ENCODE data around the gene SRPK3. TPM values are rescaled to one million over a fixed set of nuclear protein-coding genes. Genes with fewer than 3 reads are reported as not detected.

SRPK3 gene
- total RNA-seq, 2 experiments from 2014 or later: not detected

DNA sequence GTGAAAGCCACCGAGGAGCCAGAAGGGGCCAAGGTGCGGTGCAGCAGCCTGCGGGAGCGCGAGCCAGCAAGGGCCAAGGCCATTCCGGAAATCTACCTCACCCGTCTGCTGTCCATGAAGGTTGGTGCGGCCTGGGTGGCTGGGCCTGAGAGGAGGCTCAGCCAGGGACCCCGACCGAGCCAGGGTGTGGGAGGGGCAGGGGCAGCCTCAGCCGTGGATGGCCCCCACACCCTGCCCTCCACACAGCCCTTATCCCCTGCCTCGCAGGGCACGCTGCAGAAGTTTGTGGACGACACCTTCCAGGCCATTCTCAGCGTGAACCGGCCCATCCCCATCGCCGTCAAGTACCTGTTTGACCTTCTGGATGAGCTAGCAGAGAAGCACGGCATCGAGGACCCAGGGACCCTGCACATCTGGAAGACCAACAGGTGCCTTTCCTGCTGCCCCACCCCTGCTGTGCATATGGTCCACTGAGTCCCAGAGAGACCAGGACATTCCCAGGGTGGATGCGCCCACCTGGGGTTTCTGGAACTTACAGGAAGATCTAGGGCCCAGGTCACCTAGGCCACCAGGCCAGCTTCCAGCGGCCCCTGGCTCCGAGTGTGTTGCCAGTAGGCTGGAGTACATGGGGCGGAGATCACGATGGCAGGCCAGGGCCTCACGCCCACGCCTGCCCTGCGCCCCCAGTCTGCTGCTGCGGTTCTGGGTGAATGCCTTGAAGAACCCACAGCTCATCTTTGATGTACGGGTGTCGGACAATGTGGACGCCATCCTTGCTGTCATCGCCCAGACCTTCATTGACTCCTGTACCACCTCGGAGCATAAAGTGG is 3.4 kb upstream of the SRPK3 start:
- CTCF ChIA-PET (ENCODE audit: unreplicated experiment): no interaction called here
- POLR2A ChIA-PET: no interaction called here
- no peak overlapping the region for H3K4me2 ChIP-seq (ENCODE audit: low read length)
- no peak for TF ChIP-seq EZH2phosphoT487 (IDR thresholded peaks at IDR 0.05; ENCODE audit: borderline replicate concordance, low read depth, low read length)
- TF ChIP-seq, protein P1, sequence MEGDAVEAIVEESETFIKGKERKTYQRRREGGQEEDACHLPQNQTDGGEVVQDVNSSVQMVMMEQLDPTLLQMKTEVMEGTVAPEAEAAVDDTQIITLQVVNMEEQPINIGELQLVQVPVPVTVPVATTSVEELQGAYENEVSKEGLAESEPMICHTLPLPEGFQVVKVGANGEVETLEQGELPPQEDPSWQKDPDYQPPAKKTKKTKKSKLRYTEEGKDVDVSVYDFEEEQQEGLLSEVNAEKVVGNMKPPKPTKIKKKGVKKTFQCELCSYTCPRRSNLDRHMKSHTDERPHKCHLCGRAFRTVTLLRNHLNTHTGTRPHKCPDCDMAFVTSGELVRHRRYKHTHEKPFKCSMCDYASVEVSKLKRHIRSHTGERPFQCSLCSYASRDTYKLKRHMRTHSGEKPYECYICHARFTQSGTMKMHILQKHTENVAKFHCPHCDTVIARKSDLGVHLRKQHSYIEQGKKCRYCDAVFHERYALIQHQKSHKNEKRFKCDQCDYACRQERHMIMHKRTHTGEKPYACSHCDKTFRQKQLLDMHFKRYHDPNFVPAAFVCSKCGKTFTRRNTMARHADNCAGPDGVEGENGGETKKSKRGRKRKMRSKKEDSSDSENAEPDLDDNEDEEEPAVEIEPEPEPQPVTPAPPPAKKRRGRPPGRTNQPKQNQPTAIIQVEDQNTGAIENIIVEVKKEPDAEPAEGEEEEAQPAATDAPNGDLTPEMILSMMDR (conservative IDR thresholded peaks at IDR 0.05; ENCODE audit: low read length): no peak
- H3K9me2 ChIP-seq (ENCODE audit: insufficient read depth, low read length): no peaks in the 10 kb centered on the region
- H2AFZ ChIP-seq (ENCODE audit: low read length): no peak overlapping the region
- H3K27ac ChIP-seq (ENCODE audit: low read depth, low read length, poor library complexity, severe bottlenecking): no peak overlapping the region
- H3K9me3 ChIP-seq (ENCODE audit: low read length): no peaks in the 10 kb centered on the region
- intact Hi-C loops (cut with micrococcal nuclease; ENCODE audit: unreplicated experiment): no loop called here
- H3K4me3 ChIP-seq (ENCODE audit: low read depth, low read length, poor library complexity, severe bottlenecking): no peak overlapping the region
- H3K4me1 ChIP-seq (ENCODE audit: insufficient read depth, low read length, poor library complexity, severe bottlenecking): peaks cover 3% of the 10 kb centered on the region
- H3K36me3 ChIP-seq (ENCODE audit: insufficient read depth, low read length): no peaks in the 10 kb centered on the region
- no peak for DNase-seq (ENCODE audit: low spot score)
- H4K20me1 ChIP-seq (ENCODE audit: insufficient read depth, low read length): no peaks in the 10 kb centered on the region
- H3K79me2 ChIP-seq (ENCODE audit: insufficient read depth, low read depth, low read length): no peaks in the 10 kb centered on the region
- no TSS peak for BruUV-seq (replicated peaks)

DNA sequence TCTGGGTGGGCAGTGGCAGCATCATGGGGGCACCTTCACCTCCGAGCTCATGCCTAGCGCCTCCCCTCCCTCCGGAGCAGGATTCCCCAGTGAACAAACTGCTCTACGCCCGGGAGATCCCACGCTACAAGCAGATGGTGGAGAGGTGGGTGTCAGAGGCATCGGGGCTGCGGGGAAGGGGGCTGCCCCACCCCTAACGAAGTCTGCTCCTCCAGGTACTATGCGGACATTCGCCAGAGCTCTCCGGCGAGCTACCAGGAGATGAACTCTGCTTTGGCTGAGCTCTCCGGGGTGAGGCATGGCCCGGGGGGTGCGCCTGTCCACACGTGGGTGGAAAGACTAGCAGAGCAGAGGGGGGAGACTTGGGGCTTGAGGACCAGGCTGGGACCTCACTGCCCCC is 2.7 kb upstream of the SRPK3 start:
- ChIA-PET CTCF (ENCODE audit: unreplicated experiment) (no interaction called here), POLR2A (no interaction called here)
- no peaks in the 10 kb centered on the region for H3K9me3 ChIP-seq (ENCODE audit: low read length)

DNA sequence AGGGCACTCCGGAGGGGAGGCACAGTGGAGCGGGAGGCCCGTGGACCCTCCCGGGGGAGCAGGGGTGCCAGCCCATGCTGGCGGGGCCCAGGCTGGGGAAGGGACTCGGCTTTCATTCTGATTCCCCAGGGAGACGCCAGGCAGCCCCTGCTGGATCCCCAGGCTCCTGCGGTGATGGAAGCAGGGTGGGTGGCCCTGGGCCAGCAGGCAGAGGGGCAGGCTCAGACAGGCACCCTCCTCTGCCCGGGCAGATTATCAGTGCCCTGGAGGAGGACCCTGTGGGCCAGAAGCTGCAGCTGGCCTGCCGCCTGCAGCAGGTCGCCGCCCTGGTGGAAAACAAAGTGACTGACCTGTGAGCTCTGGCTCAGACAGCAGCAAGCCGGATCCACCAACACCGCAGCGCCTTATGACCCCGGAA is 2.1 kb upstream of the SRPK3 start:
- Histone ChIP-seq H3K9me3 (ENCODE audit: low read length) (no peaks in the 10 kb centered on the region), H3K36me3 (ENCODE audit: insufficient read depth, low read length) (no peaks in the 10 kb centered on the region), H3K27ac (ENCODE audit: low read depth, low read length, poor library complexity, severe bottlenecking) (no peak overlapping the region), H3K4me3 (ENCODE audit: low read depth, low read length, poor library complexity, severe bottlenecking) (no peak overlapping the region), H3K79me2 (ENCODE audit: insufficient read depth, low read depth, low read length) (no peaks in the 10 kb centered on the region), H3K4me2 (ENCODE audit: low read length) (no peak overlapping the region), H2AFZ (ENCODE audit: low read length) (no peak overlapping the region), H3K4me1 (ENCODE audit: insufficient read depth, low read length, poor library complexity, severe bottlenecking) (peaks cover 3% of the 10 kb centered on the region), H3K9me2 (ENCODE audit: insufficient read depth, low read length) (no peaks in the 10 kb centered on the region), H4K20me1 (ENCODE audit: insufficient read depth, low read length) (no peaks in the 10 kb centered on the region)
- DNase-seq (ENCODE audit: low spot score): no peak
- intact Hi-C loops (cut with micrococcal nuclease; ENCODE audit: unreplicated experiment): no loop called here
- TF ChIP-seq, protein P1 (conservative IDR thresholded peaks at IDR 0.05; ENCODE audit: low read length): peak; percentile 41; the same call in 1 of the 2 replicates
- no peak for TF ChIP-seq EZH2phosphoT487 (IDR thresholded peaks at IDR 0.05; ENCODE audit: borderline replicate concordance, low read depth, low read length)
- BruUV-seq (replicated peaks): no TSS peak
- CTCF ChIA-PET (ENCODE audit: unreplicated experiment): no interaction called here
- POLR2A ChIA-PET: no interaction called here

More for the DNA sequence above, 2.7 kb upstream of the SRPK3 start:
- no peak for DNase-seq (ENCODE audit: low spot score)
- Histone ChIP-seq H3K79me2 (ENCODE audit: insufficient read depth, low read depth, low read length) (no peaks in the 10 kb centered on the region), H3K4me3 (ENCODE audit: low read depth, low read length, poor library complexity, severe bottlenecking) (no peak overlapping the region), H3K4me2 (ENCODE audit: low read length) (no peak overlapping the region), H4K20me1 (ENCODE audit: insufficient read depth, low read length) (no peaks in the 10 kb centered on the region), H2AFZ (ENCODE audit: low read length) (no peak overlapping the region), H3K27ac (ENCODE audit: low read depth, low read length, poor library complexity, severe bottlenecking) (no peak overlapping the region), H3K9me2 (ENCODE audit: insufficient read depth, low read length) (no peaks in the 10 kb centered on the region), H3K36me3 (ENCODE audit: insufficient read depth, low read length) (no peaks in the 10 kb centered on the region), H3K4me1 (ENCODE audit: insufficient read depth, low read length, poor library complexity, severe bottlenecking) (peaks cover 3% of the 10 kb centered on the region)
- no TSS peak for BruUV-seq (replicated peaks)
- intact Hi-C loops (cut with micrococcal nuclease; ENCODE audit: unreplicated experiment): no loop called here
- TF ChIP-seq EZH2phosphoT487 (IDR thresholded peaks at IDR 0.05; ENCODE audit: borderline replicate concordance, low read depth, low read length): no peak
- TF ChIP-seq, protein P1 (conservative IDR thresholded peaks at IDR 0.05; ENCODE audit: low read length): no peak
